CD4-positive, alpha-beta T cell treated with Interleukin-17A for 4 hours (primary cell): ENCODE data around the gene NWD2.
A peak's percentile ranks its signal among the peaks of the same experiment; 100 is the strongest.

Experiments used
- DNase-seq: peaks from one replicate; pipeline ENCODE4 v3.0.0-alpha.2; 2020; ENCODE audit warnings: mixed read lengths

NWD2 gene

DNA sequence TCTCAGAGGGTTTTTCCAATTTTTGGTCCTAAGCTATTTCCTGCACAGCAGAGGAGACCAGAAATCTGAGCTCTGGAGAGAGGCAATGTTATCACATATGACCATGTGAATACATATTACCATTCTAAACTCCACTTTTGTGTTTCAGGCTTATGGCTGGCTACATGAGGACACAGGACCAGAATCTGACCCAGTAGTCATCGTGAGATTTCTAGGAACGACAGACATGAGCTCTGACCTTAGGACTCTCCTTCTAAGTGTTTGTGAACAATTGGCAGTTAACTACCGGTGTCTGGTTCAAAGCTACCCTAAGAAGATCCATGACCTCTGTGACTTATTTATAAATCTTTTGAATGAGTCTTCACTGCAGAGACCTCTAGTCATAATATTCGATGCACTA is 198.6 kb downstream of the NWD2 start:
- no peak for DNase-seq

DNA sequence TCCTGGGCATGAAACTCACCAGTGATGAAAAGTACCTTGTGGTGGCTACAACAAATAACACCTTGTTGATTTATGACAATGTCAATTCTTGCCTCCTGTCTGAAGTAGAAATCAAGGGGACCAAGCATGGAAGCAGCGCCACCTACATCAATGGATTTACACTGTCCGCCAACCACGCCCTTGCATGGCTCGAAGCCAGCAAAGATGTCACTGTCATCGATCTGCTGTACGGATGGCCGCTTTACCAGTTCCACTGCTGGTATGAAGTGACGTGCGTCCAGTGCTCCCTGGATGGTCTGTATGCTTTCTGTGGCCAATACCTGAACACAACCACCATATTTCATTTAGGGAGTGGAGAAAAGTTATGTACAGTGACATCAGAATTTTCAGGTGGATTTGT is 200.5 kb downstream of the NWD2 start:
- DNase-seq: no peak

- DNase-seq: no peak
Observed at GRCh38 chr4:37446016-37446415, 201.5 kb downstream of the NWD2 start.

DNA sequence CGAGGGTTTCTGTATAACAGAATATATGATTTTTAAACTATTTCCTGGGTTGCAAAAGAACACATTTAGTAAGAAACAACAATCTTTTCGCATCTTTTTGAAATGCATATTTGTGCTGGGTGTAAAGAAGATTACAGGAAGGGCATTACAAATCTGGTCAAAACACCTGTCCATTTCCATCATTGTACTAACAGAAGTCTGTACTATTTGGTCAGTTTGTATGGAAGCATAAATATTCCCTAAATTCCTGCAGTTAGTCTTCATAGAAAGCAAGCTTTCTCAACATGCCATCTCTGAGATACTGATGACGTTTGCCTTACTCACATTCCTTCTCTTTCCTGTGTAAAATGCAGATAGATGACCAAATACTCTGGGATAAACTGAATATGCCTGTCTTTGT is 203.3 kb downstream of the NWD2 start:
- no peak for DNase-seq

GRCh38 chr4:37450309-37450708 is 205.8 kb downstream of the NWD2 start:
- DNase-seq: no peak

DNA sequence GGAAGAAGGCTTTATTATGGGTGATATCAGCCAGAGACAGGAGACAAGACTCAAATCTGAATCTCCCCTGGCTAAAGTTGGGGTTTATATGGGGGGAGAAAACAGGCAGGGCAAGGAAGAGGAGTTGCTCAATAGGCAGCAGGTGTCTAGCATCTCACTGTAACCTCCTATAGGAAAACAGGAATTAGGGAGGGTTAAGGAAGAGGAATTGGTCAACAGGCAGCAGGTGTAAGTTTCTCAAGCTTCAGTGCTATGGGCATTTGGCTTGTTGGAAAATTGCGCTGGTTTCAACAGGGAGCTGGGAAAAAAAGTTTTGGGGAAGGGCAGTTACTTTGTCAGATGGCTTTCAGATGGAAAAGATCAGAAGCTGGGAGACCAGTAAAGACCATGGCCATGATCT is 206.4 kb downstream of the NWD2 start:
- no peak for DNase-seq

GRCh38 chr4:37451656-37452055 is 207.1 kb downstream of the NWD2 start:
- DNase-seq: no peak

- DNase-seq: peak; percentile 49
Observed at GRCh38 chr4:37452952-37453280, 208.4 kb downstream of the NWD2 start.

DNA sequence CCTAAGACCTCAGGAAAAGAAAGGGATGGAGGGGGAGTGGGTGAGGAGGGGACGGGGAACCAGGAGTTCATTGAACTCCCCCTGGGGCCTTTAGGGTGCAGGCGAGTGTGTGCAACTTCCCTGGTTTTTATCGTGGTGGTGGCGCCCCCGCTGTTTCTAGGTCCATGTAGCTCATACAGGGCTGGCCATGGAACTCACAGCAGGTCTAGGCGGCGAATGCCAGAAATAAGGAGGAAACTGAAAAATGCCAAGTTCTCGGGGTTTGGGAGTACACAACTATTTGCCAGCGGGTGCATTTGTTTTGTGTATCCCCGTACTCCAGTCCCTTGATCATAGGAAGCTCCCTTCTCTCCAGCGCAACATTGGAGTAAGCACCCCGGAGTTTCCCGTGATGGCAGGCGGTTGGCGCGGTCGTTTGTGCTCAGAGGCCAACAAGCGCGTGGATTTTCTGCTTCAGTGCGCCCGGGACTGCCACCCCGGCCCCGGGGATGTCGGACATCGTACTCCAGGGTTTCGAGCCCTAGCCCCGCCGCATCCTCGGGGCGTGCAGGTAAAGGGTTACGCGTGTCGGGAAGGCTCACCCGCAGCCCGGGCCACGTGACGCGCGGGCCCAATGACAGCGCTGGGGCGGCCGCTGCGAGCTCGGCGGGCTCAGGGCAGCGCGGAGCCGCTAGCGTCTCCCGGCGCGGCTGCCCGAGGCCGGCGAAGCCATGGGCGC is 208.9 kb downstream of the NWD2 start:
- peak; percentile 59 for DNase-seq

DNA sequence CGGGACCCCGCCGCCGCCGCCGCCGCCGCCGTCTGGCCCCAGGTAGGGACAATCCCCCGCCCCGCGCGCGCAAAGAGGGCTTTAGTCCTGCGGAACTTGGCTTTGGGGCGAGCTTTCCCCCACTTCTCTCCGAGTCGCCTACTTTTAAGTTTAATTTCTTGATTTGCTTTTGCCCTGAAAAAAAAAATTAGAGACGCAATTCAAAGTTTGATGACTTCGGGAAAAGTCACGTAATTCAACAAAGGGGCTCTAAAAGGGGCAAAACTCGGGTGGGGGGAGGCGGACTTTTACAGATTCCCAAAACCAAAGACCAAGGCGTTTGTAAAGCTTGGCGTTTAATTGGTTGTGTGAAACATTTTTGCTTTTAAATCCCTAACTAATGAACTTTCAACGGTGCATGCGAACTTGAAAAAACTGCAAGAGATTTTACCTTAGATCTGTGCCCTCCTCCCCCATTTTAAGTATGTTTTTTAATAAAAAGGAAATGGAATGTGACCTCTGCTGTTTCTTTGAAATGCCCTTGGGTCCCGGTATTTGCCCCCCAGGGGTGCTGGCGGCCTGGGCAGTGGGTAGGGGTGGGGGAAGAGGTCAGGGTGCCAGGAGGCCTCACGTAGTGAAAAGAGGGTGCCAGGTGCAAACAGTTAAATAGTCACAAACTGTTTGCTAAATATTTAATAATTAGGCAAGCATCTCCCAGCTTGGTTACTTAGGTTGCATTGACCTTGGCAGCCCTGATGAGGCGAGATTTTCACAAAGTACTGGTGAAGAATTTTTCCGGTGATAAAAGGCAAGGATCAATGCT is 209.7 kb downstream of the NWD2 start:
- DNase-seq: no peak

DNA sequence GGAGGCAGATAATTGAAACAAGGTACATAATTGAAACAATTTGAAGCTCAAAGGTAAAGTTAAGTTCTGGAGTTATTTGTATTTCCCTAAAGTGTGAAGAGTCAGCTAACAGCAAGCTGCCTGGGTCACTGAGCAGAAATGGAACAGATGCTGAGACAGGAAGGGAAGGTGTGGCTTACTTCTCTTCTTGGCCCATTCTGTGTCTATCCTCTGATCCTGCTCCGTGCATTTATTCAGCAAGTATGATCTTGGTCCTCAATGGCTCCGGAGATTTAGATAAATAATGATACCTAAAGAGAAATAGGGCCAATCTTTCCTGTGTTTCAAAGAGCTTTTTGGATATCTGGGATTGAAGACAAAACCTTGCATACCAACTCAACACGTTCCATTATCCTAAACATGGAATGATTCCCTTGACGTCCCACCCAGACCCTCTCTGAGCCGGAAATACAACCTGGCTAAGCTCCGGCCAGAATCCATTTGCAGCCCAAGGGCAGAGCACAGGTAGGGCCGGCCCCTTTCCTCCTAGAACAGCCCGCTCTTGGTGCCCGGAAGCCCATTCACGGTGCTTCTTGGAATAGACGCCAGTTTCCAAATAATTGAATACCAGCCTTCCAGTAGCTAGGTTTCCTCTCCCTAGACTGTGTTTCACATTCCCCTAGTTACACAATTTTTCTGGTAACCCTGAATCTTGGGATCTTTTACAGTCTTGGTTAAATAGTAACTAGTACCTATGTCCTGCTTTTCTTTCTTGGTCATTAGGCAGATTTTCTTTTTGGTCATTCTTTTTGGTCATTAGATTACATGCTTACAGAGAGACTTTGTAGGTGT is 211.0 kb downstream of the NWD2 start:
- no peak for DNase-seq

DNA sequence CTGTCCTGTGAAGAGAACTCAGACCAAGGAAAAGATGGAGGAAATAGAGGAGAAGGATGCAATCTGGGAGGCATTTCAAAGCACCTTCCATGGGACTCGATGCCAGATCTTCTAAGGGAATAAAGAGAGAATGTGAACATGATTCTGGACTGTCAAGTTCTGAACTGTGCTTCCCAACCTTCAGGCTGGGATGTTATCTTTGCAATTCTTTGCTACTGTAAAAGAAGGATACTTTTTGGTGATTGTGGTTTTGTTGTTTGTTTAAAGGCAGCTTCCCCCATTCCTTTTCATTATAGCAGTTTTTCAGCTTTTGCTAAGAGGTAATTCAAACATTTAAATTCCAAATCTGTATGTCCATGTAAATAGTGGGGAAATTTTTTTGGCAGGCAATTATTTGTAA is 217.3 kb downstream of the NWD2 start:
- no peak for DNase-seq

GRCh38 chr4:37463033-37463856 is 218.7 kb downstream of the NWD2 start:
- DNase-seq: no peak

DNA sequence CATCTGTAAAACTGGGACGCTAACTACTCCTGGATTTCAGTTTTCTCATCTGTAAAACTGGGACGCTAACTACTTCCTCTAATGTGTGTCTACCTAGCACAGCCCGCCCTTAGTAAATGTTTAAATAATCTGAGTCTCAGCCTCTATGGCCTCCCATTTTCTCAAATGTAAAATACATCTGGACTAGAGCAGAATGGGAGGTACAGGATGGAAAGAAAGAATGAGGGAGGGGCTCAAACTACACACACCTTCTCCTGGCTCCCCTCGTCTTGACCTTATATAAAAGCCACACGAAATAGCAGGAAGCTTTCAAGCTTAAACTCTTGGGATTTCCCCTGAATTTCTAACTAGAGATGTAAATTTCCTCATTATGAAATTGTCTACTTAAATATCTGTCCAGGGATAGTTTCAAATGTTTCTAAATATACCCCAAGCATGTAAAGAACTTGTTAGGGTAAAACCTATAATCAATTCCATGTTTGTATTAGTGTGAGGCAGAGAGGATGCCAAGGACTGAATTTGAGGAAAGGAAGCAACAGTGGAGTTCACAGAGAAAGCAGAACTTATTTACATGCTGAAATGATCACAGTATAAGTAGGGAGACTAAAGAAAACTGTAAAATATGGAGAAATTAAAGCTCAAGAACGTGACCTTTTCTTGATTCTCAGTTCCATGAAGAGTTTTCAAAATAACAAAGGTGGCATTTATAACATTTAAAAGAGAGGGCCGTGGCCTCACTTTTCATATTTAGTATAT is 220.0 kb downstream of the NWD2 start:
- DNase-seq: no peak

DNA sequence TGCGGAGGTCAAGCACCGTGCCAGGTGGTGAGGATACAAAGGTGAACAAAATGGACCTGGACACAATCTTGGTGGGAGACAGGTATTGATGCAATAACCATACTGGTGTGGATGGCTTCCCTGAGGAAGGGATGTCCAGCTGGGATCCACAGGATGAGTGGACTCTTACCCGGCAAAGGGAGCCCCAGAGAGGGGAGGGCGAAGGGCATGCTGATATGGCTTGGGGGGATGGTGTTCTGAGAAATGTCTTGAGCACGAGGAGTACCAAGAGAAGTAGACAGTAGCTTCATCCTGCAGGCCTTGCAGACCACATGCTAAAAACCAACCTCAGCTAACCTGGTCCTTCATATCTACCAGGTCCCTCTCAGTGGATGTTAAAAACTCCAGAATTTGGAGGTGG is 220.8 kb downstream of the NWD2 start:
- no peak for DNase-seq

GRCh38 chr4:37465845-37466244 is 221.3 kb downstream of the NWD2 start:
- no peak for DNase-seq

DNA sequence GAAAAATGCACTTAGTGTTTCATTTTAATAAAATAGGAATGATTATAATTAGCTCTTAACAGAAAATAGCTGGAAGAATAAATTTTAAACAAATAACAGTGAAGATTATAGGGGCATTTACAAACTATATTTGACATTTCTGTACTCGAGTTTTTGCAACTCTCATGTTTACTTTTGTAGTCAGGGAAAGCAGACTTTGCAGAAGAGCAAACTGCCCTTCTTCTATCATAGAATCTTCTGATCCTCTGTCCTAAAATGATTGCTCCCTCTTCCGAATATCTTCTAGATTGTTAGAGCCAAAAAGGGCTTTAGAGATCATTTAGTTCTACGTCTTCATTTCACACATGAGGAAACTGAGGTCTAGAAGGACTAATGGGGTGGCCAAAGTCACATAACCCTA is 222.7 kb downstream of the NWD2 start:
- DNase-seq: no peak

- DNase-seq: no peak
Observed at GRCh38 chr4:37467824-37468223, 223.3 kb downstream of the NWD2 start.

GRCh38 chr4:37469286-37469685 is 224.7 kb downstream of the NWD2 start:
- no peak for DNase-seq

GRCh38 chr4:37470245-37470644 is 225.7 kb downstream of the NWD2 start:
- DNase-seq: no peak

GRCh38 chr4:37471093-37471492 is 226.6 kb downstream of the NWD2 start:
- DNase-seq: no peak

DNA sequence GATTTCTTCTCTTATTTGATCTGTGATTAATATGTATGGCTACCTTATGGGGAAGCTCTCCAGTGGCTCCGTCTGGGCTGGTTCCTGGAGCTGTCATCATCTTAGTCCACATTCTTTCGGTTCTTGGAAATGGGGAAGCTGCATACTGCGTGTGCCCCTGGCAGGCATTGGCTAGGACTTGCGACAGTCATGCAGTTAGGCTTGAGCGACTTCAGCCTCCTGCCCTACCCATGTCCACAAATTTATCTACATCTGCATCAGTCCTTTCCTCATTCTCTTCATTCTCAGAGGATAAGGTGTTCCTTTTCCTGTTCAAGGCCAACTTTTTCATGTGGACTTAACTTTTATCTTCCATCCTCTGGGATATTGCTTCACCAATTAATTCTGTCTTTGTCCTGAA is 227.4 kb downstream of the NWD2 start:
- no peak for DNase-seq
